Erythroblast (primary cell): ENCODE results near the gene MS4A6A.
"Not testable (repeated sequence)": the region's sequence is repeated elsewhere in the genome, so short reads cannot be mapped to it uniquely, and the experiment has no call there.

Source experiments
- DNase-seq, 2 experiments: peaks; one replicate each; lab custom pipeline; 2025; lab: John Stamatoyannopoulos, UW
- GATA1 ChIP-seq: IDR thresholded peaks from 2 replicates; pipeline ENCODE4 v1.6.1; 2011; ENCODE audit warnings: low read depth, mild to moderate bottlenecking, control low read depth, low read length, moderate library complexity
- POLR2A ChIP-seq: IDR thresholded peaks from 2 replicates; pipeline ENCODE4 v1.6.1; 2011; ENCODE audit warnings: mild to moderate bottlenecking, low read length

Gene MS4A6A, protein sequence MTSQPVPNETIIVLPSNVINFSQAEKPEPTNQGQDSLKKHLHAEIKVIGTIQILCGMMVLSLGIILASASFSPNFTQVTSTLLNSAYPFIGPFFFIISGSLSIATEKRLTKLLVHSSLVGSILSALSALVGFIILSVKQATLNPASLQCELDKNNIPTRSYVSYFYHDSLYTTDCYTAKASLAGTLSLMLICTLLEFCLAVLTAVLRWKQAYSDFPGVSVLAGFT

GRCh38 chr11:60182541-60183330 lies at the start of gene MS4A6A:
TSS of gene MS4A6A (minus strand) at chr11:60183083. CDS start at chr11:60181727, 1,356 bp downstream.
- no peak for DNase-seq
- TF ChIP-seq POLR2A (no peak), GATA1 (no peak)

GRCh38 chr11:60230681-60231080 lies 47.8 kb upstream of the MS4A6A start:
- no peak for DNase-seq
- TF ChIP-seq POLR2A: no peak
- TF ChIP-seq GATA1: no peak

GRCh38 chr11:60222141-60222540 lies 39.3 kb upstream of the MS4A6A start:
- no peak for DNase-seq
- TF ChIP-seq POLR2A: no peak
- TF ChIP-seq GATA1: no peak

DNA sequence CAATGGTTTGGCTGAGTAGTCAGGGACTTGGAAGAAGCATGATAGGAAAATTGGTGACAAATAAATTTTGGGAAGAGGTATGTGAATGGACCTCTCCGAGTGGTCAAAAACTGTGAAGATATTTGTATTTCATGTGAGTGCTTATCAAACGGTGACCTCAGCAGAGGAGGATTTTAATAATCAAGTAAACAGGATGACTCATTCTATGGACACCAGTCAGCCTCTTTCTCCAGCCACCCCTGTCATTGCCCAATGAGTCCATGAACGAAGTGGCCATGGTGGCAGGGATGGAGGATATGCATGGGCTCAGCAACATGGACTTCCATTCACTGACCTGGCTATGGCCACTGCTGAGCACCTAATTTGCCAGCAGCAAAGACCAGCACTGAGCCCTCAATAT lies 38.8 kb upstream of the MS4A6A start:
- no peak for DNase-seq
- TF ChIP-seq GATA1: no peak
- no peak for TF ChIP-seq POLR2A

DNA sequence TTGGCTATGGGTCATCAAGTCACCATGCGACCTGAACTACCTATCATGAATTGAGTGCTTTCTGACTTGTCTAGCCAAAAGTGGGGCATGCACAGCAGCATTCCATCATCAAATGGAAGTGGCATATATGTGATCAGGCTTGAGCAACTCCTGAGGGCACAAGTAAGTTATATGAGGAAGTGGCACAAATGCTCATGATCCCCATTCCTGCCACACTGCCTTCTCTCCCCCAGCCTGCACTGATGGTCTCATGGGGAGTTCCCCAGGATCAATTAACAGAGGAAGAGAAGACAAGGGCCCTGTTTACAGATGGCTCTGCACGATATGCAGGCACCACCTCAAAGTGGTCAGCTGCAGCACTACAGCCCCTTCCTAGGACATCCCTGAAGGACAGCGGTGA lies 38.3 kb upstream of the MS4A6A start:
- TF ChIP-seq GATA1 (no peak), POLR2A (no peak)
- no peak for DNase-seq

- TF ChIP-seq GATA1: no peak
- TF ChIP-seq POLR2A: no peak
- no peak for DNase-seq
These were observed 31.5 kb upstream of the MS4A6A start for GRCh38 chr11:60214386-60214785.

GRCh38 chr11:60211206-60211605 lies 28.3 kb upstream of the MS4A6A start:
- no peak for TF ChIP-seq GATA1
- TF ChIP-seq POLR2A: no peak
- DNase-seq: no peak

DNA sequence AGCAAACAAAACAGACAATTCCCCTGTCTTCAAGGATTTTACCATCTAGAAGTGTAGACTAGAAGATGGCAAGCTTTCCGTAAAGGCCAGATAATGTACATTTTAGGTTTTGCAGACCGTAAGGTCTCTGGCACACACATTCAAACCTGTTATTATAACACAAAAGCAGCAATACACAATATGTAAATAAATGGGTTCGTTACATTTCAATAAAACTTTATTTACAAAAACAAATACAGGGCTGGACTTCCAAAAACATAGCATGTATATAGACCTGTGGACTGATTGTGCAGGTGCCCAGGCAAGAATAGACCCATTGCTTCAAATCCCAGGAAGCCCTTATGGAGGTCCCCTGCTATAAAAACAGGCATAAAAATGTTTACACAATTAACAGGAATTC lies 27.1 kb upstream of the MS4A6A start:
- TF ChIP-seq GATA1 (no peak), POLR2A (no peak)
- no peak for DNase-seq

DNA sequence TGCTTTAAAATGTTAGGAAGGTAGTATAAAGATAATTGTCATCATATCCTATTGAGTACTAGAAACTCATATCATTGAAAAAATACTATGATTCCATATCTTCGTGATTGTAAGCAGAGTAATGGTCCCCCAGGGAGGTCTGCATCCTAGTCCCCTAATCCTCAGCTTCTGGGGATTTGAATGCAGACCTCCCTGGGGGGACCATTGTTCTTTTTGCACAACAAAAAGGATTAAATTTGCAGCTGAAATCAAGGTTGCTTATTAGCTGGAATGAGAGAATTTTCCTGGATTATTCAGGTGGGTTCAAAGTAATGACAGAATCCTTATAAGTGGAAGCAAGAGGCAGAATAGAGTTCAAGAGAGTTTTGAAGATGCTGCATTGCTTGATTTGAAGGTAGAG lies 26.1 kb upstream of the MS4A6A start:
- TF ChIP-seq GATA1: no peak
- no peak for TF ChIP-seq POLR2A
- no peak for DNase-seq

- no peak for DNase-seq
- TF ChIP-seq POLR2A (no peak), GATA1 (no peak)
These were observed 25.4 kb upstream of the MS4A6A start for GRCh38 chr11:60208146-60208895.

DNA sequence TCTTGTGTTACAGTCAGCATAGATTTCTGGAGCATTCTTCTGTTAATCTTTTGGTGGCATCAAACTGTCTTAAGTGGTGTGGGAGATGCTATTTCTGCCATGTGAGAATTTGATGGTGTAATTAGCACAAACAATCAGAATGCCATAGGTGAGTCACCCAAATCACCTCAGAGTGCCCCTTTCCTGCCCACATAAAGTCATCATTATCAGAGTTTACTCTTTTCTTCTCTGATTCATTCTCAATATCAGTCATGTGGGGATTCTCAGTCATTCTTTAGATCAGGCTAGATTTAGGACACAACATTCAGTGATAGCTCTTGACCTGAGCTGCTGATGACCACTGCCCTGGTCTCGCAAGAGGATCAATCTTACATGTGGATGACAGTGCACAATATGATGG lies 23.7 kb upstream of the MS4A6A start:
- TF ChIP-seq GATA1 (no peak), POLR2A (no peak)
- DNase-seq: no peak

- no peak for TF ChIP-seq GATA1
- TF ChIP-seq POLR2A: no peak
- DNase-seq: no peak
These were observed 22.0 kb upstream of the MS4A6A start for GRCh38 chr11:60204922-60205321.

DNA sequence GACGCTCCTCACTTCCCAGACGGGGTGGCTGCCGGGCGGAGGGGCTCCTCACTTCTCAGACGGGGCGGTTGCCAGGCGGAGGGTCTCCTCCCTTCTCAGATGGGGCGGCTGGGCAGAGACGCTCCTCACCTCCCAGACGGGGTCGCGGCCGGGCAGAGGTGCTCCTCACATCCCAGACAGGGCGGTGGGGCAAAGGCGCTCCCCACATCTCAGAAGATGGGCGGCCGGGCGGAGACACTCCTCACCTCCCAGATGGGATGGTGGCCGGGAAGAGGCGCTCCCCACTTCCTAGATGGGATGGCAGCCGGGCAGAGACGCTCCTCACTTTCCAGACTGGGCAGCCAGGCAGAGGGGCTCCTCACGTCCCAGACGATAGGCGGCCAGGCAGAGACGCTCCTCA lies 18.5 kb upstream of the MS4A6A start:
- DNase-seq: not testable (repeated sequence)

- TF ChIP-seq POLR2A (no peak), GATA1 (no peak)
- DNase-seq: no peak
These were observed 14.6 kb upstream of the MS4A6A start for GRCh38 chr11:60197442-60197841.

DNA sequence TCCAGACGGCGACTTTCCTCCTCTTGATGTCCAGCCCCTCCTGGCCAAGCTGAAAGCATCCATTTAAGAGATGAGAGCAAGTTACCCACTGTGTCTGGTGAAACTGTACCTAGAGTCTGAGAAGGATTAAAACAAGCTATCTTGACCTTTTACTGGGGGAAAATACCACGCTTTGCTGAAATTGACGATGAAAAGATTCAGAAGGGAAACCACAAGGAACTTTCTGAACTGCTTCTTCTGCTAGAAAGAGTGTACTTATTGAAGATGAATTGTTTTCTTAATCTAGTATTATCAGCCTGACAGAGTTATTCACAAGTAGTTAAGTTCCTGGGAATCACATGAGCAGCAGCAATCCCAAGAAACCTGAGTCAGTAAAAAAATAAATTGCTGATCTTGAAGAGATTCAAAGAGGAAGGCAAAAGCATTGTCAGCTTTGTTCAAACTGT lies 13.1 kb upstream of the MS4A6A start:
- DNase-seq: no peak
- TF ChIP-seq GATA1 (no peak), POLR2A (no peak)
